ENCODE measurements around the gene ANAPC10. TPM values are rescaled to one million over a fixed set of nuclear protein-coding genes. Genes with fewer than 3 reads are reported as not detected.

The ANAPC10 gene
- total and polyA plus RNA-seq, 3 donors from 2014 or later: 40.1 to 52.6 (median 45.4) TPM

GRCh38 chr4:144985014-144985413 is 113.0 kb downstream of the ANAPC10 start:
- no peak for TF ChIP-seq POLR2A (IDR thresholded peaks at IDR 0.05)
- TF ChIP-seq, protein P1, sequence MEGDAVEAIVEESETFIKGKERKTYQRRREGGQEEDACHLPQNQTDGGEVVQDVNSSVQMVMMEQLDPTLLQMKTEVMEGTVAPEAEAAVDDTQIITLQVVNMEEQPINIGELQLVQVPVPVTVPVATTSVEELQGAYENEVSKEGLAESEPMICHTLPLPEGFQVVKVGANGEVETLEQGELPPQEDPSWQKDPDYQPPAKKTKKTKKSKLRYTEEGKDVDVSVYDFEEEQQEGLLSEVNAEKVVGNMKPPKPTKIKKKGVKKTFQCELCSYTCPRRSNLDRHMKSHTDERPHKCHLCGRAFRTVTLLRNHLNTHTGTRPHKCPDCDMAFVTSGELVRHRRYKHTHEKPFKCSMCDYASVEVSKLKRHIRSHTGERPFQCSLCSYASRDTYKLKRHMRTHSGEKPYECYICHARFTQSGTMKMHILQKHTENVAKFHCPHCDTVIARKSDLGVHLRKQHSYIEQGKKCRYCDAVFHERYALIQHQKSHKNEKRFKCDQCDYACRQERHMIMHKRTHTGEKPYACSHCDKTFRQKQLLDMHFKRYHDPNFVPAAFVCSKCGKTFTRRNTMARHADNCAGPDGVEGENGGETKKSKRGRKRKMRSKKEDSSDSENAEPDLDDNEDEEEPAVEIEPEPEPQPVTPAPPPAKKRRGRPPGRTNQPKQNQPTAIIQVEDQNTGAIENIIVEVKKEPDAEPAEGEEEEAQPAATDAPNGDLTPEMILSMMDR (IDR thresholded peaks at IDR 0.05): no peak
- no peaks in the 10 kb centered on the region for H3K9me3 ChIP-seq
- DNase-seq: no peak
- H3K27ac ChIP-seq: no peak overlapping the region
- intact Hi-C loops (cut with DNase I; ENCODE audit: low total_unique reads): no loop called here
- H3K4me3 ChIP-seq: no peak overlapping the region
- no peaks in the 10 kb centered on the region for H3K27me3 ChIP-seq
- no peaks in the 10 kb centered on the region for H3K36me3 ChIP-seq (ENCODE audit: low read depth, missing control alignments)
- H3K4me1 ChIP-seq: no peaks in the 10 kb centered on the region

DNA sequence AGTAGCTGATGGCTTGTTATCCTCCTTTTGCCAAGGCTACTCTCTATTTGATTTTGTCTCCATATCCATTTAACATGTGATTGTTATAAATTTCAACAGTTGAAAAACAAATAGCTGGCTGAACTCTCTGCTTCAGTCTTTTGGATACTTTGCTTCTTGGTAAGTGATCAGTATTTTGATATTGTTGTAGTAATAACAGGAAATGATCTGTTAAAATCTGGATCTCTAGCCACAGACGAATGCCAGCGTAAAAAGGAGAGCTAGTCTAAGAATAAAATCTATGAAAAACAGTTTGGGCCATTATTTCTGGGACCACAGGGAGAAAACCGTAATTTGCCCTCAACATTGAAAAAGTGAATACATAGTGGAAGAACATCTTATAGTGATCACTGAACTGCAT is 113.8 kb downstream of the ANAPC10 start:
- TF ChIP-seq, protein P1 (IDR thresholded peaks at IDR 0.05): no peak
- TF ChIP-seq POLR2A (IDR thresholded peaks at IDR 0.05): no peak
- no peak overlapping the region for H3K4me3 ChIP-seq
- WGBS, 2 donors: 45 to 74% methylated on average over 3 of the region's 3 CpGs
- no peak overlapping the region for H3K27ac ChIP-seq
- H3K36me3 ChIP-seq (ENCODE audit: low read depth, missing control alignments): no peaks in the 10 kb centered on the region
- intact Hi-C loops (cut with DNase I; ENCODE audit: low total_unique reads): no loop called here
- DNase-seq: no peak
- no peaks in the 10 kb centered on the region for H3K4me1 ChIP-seq
- H3K9me3 ChIP-seq: no peaks in the 10 kb centered on the region
- no peaks in the 10 kb centered on the region for H3K27me3 ChIP-seq

GRCh38 chr4:144975718-144976117 is 122.3 kb downstream of the ANAPC10 start:
- H3K27me3 ChIP-seq: no peaks in the 10 kb centered on the region
- H3K36me3 ChIP-seq (ENCODE audit: low read depth, missing control alignments): no peaks in the 10 kb centered on the region
- WGBS, 2 donors: 95 to 98% methylated on average over 2 of the region's 2 CpGs
- no peak for DNase-seq
- no peaks in the 10 kb centered on the region for H3K4me1 ChIP-seq
- no peak overlapping the region for H3K4me3 ChIP-seq
- H3K27ac ChIP-seq: no peak overlapping the region
- no peaks in the 10 kb centered on the region for H3K9me3 ChIP-seq
- no peak for TF ChIP-seq POLR2A (IDR thresholded peaks at IDR 0.05)
- TF ChIP-seq, protein P1 (IDR thresholded peaks at IDR 0.05): no peak
- intact Hi-C loops (cut with DNase I; ENCODE audit: low total_unique reads): no loop called here

- intact Hi-C loops (cut with DNase I; ENCODE audit: low total_unique reads): no loop called here
- no peak for DNase-seq
- no peaks in the 10 kb centered on the region for H3K4me1 ChIP-seq
- no peak overlapping the region for H3K27ac ChIP-seq
- H3K27me3 ChIP-seq: no peaks in the 10 kb centered on the region
- 64 to 79% methylated on average over 1 of the region's 1 CpG for WGBS, 2 donors
- no peak for TF ChIP-seq POLR2A (IDR thresholded peaks at IDR 0.05)
- TF ChIP-seq, protein P1 (IDR thresholded peaks at IDR 0.05): no peak
- no peaks in the 10 kb centered on the region for H3K36me3 ChIP-seq (ENCODE audit: low read depth, missing control alignments)
- no peaks in the 10 kb centered on the region for H3K9me3 ChIP-seq
- no peak overlapping the region for H3K4me3 ChIP-seq
These were observed 127.4 kb downstream of the ANAPC10 start for GRCh38 chr4:144970597-144970996.

GRCh38 chr4:144969821-144970220 is 128.2 kb downstream of the ANAPC10 start:
- H3K4me1 ChIP-seq: no peaks in the 10 kb centered on the region
- 87 to 98% methylated on average over 2 of the region's 2 CpGs for WGBS, 2 donors
- H3K36me3 ChIP-seq (ENCODE audit: low read depth, missing control alignments): no peaks in the 10 kb centered on the region
- H3K9me3 ChIP-seq: no peaks in the 10 kb centered on the region
- no peaks in the 10 kb centered on the region for H3K27me3 ChIP-seq
- intact Hi-C loops (cut with DNase I; ENCODE audit: low total_unique reads): no loop called here
- no peak for DNase-seq
- no peak overlapping the region for H3K4me3 ChIP-seq
- H3K27ac ChIP-seq: no peak overlapping the region
- TF ChIP-seq, protein P1 (IDR thresholded peaks at IDR 0.05): no peak
- no peak for TF ChIP-seq POLR2A (IDR thresholded peaks at IDR 0.05)
